Uterus (tissue), 2 donors: ENCODE data around the gene PLK5.

Source experiments
- CTCF ChIP-seq, 4 experiments: fragments of 200-600 bp in 2 of 4; fragments of 450-650 bp in 2 of 4; sonication (generic) in 2 of 4; IDR thresholded peaks; one replicate each; pipeline ENCODE4 v1.5.1; 2016 to 2019; ENCODE audit warnings: antibody characterized with exemption in 4 of 4, mild to moderate bottlenecking in 2 of 4, moderate library complexity in 1 of 4
- POLR2A ChIP-seq, 2 donors: fragments of 450-650 bp; IDR thresholded peaks; one replicate each; pipeline ENCODE4 v1.6.1; 2016; ENCODE audit warnings: antibody characterized with exemption in 2 of 2, mild to moderate bottlenecking in 1 of 2, moderate library complexity in 1 of 2

- TF ChIP-seq CTCF (IDR thresholded peaks at IDR 0.05) (no peak), POLR2A (IDR thresholded peaks at IDR 0.05) (no peak)
Observed at GRCh38 chr19:1560286-1560882, 36.5 kb downstream of the PLK5 start.
